GM21381 (cell line): ENCODE data around the gene SUN5.

Experiments used
- ATAC-seq: cut with Tn5 transposase; IDR thresholded peaks from one replicate; pipeline ENCODE4 v1.9.1; 2021; ENCODE audit warnings: mild to moderate bottlenecking, moderate library complexity; ENCODE audit not compliant: unreplicated experiment

SUN5 gene

DNA sequence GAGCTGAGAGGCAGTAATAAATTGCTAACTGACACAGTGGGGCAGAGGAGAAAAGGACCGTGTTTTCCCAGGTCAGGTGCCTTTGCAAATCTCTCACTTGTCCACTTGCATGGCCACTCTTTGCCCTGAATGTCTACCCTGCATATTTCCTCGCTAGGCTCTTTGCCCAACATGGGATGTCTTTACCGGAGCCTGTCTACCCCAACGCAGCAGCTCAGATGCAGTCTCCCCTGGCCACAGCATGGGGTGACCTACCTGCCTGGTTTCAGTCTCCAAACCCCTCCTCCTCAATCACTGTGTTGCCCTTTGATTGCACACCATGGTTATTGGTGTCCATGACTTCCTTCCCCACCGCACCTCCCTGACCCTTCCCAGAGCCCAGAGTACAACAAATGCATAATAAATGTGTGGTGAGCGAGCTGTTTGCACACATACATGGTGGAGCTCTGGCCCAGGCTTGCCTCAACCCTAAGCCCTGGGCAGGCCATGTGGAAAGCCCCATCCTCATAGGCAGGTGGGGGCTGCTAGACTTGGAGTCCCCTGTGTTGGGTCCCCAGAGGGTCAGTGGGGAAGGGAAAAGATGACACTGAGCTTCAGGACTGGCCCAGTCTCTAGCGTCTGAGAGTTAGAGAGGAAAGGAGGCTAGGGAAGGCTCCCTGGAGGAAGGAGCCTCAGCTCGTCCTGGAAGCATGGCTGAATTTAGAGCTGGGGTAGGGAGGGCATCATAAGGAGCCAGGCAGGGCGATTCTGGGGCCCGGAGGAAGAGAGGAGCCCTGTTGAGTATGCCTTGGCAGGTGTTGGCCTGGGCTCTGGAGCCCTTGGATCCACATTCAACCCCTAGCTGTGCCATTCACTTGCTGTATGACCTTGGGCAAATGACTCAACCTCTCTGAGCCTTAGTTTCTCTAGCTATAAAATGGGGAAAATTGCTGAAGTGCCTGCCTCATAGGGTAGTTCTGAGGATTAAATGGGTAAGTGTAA, 22.8 kb upstream of the SUN5 start:
- ATAC-seq = no peak

DNA sequence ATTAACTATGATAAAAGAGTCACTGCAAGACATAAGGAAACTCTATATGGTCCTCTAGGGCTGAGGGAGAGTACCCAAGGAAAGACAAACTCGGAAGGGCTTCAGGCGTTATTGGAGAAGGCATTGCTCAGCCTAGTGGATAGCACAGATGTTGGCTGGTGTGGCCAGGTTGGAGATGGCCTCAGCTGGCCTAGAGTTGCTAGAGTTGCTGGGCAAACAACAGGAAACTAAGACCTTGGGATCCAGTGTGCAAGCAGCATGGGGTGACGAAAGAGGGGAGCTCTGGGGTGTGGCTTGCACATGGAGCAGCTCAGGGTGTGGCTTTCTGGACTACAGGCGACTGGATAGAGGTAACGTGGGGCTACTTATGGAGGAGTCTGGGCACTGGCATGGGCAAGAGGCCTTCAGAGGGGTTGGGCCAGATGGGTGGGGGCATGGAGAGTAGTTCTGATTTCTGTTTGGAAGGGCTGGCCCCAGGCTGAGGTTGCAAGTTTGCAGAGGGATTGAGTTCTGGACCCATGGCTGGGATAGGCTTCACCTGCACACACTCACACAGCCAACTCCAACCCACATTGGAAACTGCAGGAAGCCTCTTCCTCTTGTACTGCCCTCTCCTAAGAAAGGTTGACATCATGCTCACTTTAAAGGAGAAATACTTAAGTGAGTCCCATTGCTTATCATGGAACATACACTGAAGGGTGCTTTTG, 22.0 kb upstream of the SUN5 start:
- no peak for ATAC-seq

- no peak for ATAC-seq
These were observed 21.2 kb upstream of the SUN5 start for GRCh38 chr20:33025318-33025876.

DNA sequence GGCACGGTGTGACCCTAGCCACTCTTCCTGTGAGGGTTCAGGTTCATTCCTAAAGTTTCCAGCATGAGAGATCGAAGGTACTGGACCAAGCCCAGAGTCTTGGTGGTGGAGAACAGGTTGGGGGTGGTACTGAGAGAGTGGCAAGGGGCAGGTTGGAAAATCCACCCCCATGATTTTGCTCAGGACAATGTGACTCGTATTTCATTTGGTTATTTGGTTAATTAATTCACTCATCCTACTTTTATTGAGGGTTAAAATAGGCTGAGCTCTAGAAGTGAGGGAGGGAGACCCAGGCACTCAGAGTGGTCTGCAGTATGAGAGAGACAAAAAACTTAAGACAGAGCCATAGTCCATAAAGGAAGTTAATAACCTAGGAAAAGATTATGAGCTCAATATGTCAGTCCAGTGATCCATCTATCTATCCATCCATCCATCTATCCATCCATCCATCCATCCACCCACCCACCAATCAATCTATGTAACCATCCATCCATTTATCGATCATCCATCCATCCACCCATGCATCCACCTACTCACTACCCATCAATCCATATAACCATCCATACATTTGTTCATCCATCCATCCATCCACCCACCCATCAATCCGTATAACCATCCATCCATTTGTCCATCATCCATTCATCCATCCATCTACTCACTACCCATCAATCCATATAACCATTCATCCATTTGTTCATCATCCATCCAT, 20.5 kb upstream of the SUN5 start:
- no peak for ATAC-seq

DNA sequence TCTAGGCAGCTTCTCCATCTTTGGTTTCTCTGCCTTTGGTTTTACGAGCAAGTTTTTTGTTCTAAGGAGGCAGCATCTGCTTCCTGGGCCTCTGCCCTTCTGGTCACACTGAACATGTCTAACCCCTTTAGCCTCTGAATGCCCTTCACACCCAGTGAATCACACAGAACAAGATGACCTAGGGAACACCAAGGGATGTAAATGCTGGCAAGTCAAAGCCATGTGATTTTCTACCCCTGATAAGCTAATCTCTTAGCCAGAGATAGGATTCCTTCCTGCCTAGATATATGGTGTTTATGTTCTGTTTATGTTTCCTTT, 20.0 kb upstream of the SUN5 start:
- ATAC-seq = no peak

DNA sequence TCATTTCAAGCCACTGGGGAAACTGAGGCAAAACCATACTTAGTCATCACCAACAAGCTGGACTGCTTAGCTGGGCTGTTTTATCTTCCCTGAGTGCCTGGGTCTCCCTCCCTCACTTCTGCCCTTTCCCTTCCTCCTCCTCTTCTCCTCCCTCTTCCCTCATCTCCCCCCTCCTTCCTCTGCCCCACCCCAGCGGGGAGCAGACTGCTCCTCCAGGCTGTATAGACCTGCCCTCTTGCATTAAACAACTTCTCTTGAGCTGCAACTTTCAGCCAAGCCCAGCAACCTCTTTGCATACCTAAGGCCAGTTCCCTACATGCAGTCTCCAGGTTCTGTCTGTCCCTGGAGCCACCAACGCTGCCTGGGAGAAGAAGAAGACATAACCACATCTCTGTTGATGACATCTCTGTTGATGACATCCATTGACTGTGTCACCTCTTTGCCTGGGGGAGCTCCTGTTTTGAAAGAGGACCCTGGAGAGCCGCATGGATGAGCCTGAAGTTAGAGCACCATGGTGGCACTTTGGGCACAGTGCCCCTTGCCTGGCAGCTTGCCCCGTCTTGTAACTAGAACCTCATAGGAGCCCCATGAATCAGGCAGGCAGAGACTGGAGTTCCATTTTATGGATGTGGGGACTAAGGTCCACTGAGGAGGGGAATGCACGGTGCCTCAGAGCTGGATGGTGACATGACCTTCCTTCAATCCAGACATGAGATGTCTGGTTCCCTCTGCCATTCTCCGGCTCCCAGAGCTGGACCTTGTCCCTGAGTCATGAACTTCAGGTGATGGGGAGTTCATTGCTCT, 19.4 kb upstream of the SUN5 start:
- no peak for ATAC-seq

- no peak for ATAC-seq
These were observed 18.6 kb upstream of the SUN5 start for GRCh38 chr20:33022694-33023438.

GRCh38 chr20:33022289-33022688, 18.1 kb upstream of the SUN5 start:
- no peak for ATAC-seq

DNA sequence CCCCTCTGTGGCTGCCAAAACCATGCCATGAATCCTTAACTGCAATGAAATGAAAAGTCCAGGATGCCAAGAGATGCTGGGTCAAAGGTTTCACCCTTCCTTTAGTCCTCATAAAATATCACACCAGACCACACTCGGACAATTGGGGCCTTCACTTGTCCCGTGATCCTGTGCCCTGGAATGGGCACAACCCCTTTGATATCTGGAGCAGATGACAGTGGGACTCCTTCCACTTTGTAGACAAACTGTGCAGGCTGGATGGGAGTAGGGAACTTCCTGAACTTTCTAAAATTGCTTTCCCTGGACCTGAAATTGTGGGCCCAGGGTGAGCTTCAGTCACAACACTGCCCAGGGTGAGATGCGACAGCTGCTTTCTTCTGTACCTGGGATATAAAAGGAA, 17.6 kb upstream of the SUN5 start:
- ATAC-seq = no peak

GRCh38 chr20:33020278-33021161, 16.3 kb upstream of the SUN5 start:
- no peak for ATAC-seq

DNA sequence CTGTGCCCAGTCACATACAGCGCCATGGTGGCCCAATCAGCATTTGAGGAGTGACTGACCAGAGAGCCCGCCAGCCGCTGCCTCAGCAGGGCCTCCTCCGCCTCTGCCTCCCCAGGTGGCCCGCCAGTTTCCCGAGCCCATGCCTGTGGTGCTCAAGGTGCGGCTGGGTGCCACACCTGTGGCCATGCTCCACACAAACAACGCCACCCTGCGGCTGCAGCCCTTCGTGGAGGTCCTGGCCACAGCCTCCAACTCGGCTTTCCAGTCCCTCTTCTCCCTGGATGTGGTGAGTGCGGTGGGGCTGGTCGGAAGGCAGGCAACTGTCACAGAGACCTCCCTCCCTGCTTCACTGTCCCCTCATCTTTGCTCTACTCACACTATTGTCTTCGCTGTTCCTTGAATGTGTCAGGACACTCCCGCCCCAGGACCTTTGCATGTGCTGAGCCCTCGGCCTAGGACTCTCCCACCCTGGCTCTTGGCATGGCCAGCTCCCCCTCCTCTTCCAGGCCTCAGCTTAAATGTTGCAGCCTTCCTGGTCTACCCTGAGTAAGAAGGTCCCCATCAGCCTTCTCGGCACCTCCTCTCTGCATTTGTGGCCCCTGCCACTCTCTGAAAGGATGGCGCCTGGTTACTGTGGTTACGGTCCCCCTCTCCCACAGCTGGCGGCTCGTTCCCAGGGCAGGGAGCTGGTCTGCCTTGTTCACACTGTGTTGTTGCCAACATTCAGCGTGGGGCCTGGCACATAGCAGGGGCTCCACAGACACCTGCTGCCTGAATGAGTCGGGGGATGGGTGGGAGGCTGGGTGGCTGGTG, 15.4 kb upstream of the SUN5 start:
- no peak for ATAC-seq

DNA sequence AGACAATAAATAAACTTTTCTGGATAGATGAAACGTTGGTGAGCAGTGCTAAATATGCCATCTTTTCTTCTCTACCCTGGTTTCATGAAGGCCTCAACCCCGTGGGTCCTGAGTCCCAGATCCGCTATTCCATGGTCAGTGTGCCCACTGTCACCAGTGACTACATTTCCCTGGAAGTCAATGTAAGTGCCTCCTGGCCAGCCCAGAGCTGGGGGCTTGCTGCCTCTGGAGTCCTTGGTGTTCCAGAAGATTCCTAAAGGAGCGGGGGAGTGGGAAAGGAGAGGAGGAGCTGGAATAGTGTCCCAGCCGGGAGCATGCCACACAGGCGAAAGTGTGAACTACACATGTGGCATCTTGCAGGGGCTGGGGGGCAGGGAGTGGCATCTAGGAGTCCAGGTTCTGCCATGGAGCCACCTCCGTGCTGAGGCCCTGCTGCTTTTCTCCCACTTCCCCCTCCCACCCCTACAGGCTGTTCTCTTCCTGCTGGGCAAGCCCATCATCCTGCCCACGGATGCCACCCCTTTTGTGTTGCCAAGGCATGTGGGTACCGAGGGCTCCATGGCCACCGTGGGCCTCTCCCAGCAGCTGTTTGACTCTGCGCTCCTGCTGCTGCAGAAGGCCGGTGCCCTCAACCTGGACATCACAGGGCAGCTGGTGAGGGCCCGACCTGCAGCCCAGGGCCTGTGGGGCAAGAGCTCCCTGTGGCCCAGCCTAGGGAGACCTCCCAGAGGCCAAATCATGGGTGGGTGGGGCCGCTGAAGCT, 14.1 kb upstream of the SUN5 start:
- no peak for ATAC-seq

DNA sequence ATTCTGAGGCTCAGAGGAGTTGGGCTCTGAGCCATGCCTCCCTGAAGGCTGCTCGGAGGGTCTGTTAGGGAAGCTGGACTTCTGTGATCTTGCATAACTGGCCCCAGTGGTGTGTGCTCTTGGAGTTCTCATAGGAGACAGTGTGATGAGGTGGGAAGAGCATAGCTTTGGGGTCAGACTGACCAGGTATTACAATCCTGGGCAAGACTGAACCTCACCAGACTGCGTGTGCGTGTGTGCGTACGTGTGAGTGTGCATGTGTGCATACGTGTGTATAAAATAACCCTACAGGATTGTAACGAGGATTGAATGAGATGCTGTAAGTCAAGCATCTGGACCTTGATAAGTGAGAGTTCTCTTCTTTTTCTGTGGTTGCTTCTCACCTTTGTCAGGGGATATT, 13.3 kb upstream of the SUN5 start:
- ATAC-seq = no peak

DNA sequence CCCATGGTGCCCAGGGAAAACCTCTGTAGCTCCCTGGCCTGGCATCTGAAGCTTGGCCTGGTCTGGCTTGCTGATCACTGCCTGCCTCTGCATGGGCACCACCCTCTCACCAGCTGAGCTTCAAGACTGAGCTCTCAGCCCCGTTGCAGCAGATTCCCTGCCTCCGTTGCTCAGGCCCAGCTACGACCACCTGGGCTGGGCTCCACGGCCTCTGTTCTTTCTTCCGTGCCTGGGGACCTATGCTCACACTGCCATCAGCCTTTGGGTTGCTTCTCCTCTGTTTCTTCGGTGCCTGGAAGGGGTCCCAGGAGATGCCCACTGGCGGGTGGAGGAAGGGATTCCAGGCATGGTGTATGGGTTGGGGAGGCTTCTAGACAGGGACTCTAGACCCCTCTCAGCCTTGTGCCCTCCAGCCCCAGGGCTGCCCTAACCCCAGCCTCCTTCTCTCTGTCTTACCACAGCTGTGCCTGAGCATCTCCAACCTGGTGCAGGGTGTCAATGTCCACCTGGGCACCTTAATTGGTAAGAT, 12.4 kb upstream of the SUN5 start:
- no peak for ATAC-seq

DNA sequence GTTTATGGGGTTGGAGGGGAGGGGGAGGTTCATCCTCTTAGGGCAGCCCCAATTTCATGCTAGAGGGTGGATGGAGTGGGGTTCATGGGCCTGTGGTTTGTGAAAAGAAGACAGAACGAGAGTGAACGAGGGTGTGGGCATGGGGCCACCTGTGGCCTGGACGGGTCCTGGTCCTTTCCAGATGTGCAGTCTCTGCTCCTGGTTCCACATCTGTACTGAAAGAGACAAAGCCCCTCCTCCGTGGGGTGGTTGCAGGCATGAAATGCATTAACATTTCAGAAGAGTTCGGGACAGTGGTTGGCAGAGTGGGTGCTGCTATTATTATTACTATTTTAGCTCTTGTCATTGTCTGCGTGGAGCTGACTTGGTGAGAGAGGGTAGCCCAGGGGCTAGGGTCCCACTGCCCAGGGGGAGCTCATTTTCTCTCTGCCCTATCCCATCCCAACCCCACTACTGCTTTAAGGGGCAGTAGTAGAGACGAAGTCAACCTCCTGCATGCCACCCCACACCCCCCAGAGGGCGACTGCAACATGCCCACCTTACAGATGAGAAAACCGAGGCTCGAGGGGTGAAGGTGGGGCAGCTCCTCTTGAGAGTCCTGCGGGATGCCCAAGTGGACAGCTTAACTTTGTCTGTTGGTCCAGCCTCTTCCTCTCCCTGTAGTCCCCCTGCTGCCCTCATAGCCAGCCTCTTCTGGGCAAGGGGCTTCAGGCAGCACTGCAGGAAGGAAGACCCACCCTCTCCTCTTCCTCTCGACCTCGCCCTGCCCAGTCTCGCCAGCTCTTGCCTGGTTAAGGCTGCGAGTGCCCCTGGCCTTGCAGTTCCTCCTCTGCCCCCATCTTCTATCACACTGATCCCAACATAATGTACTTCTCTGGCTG, 11.7 kb upstream of the SUN5 start:
- no peak for ATAC-seq

GRCh38 chr20:33015114-33015484, 10.9 kb upstream of the SUN5 start:
- no peak for ATAC-seq
